NCI-H2196 treated with DMSO at 0.1 percent for 48 hours (cell line): ENCODE data around the gene MINDY2.
"Not testable (repeated sequence)": the region's sequence is repeated elsewhere in the genome, so short reads cannot be mapped to it uniquely, and the experiment has no call there.

ENCODE experiments used
- DNase-seq: peaks from one replicate; lab custom pipeline; 2025; ENCODE audit not compliant: unreplicated experiment; lab: John Stamatoyannopoulos, UW

The MINDY2 gene

GRCh38 chr15:58797505-58797904 is 26.4 kb downstream of the MINDY2 start:
- DNase-seq = no peak

GRCh38 chr15:58805095-58805494 is 34.0 kb downstream of the MINDY2 start:
- no peak for DNase-seq

GRCh38 chr15:58823267-58823666 is 52.2 kb downstream of the MINDY2 start:
- not testable (repeated sequence) for DNase-seq

- DNase-seq = no peak
These were observed 59.5 kb downstream of the MINDY2 start for GRCh38 chr15:58830556-58830955.

GRCh38 chr15:58833681-58834426 is 62.8 kb downstream of the MINDY2 start:
- DNase-seq = not testable (repeated sequence)

GRCh38 chr15:58839485-58839884 is 68.4 kb downstream of the MINDY2 start:
- no peak for DNase-seq

- DNase-seq = no peak
These were observed 68.9 kb downstream of the MINDY2 start for GRCh38 chr15:58840048-58840447.

GRCh38 chr15:58842713-58843396 is 71.8 kb downstream of the MINDY2 start:
- DNase-seq = no peak

GRCh38 chr15:58851205-58851604 is 80.1 kb downstream of the MINDY2 start:
- not testable (repeated sequence) for DNase-seq

GRCh38 chr15:58852347-58852746 is 81.2 kb downstream of the MINDY2 start:
- no peak for DNase-seq

GRCh38 chr15:58854593-58854992 is 83.5 kb downstream of the MINDY2 start:
- DNase-seq = no peak

- no peak for DNase-seq
These were observed 85.0 kb downstream of the MINDY2 start for GRCh38 chr15:58856086-58856485.

- not testable (repeated sequence) for DNase-seq
These were observed 85.5 kb downstream of the MINDY2 start for GRCh38 chr15:58856621-58857020.

GRCh38 chr15:58862326-58862725 is 91.2 kb downstream of the MINDY2 start:
- no peak for DNase-seq

GRCh38 chr15:58864602-58865424 is 93.7 kb downstream of the MINDY2 start:
- DNase-seq = no peak

- no peak for DNase-seq
These were observed 94.4 kb downstream of the MINDY2 start for GRCh38 chr15:58865425-58865880.

GRCh38 chr15:58867926-58868325 is 96.8 kb downstream of the MINDY2 start:
- no peak for DNase-seq

GRCh38 chr15:58870451-58870850 is 99.3 kb downstream of the MINDY2 start:
- DNase-seq = no peak

GRCh38 chr15:58873267-58873666 is 102.2 kb downstream of the MINDY2 start:
- DNase-seq = no peak

- DNase-seq = no peak
These were observed 104.2 kb downstream of the MINDY2 start for GRCh38 chr15:58875343-58875742.

GRCh38 chr15:58876306-58877106 is 105.4 kb downstream of the MINDY2 start:
- no peak for DNase-seq
